22Rv1 (cell line): Measurements from ENCODE around the gene TMEM181.

Source experiments
- H3K27ac ChIP-seq: fragments of 450-650 bp; 2 replicates; pipeline ENCODE4 v1.5.1; 2017
- ZFX ChIP-seq: fragments of 450-650 bp; IDR thresholded peaks from 2 replicates; pipeline ENCODE4 v1.6.1; 2017; ENCODE audit warnings: antibody characterized with exemption, borderline replicate concordance
- TF ChIP-seq, protein P1 (sequence below): fragments of 450-650 bp; IDR thresholded peaks from 2 replicates; pipeline ENCODE4 v1.5.1; 2017; ENCODE audit warnings: mild to moderate bottlenecking

TMEM181 gene

DNA sequence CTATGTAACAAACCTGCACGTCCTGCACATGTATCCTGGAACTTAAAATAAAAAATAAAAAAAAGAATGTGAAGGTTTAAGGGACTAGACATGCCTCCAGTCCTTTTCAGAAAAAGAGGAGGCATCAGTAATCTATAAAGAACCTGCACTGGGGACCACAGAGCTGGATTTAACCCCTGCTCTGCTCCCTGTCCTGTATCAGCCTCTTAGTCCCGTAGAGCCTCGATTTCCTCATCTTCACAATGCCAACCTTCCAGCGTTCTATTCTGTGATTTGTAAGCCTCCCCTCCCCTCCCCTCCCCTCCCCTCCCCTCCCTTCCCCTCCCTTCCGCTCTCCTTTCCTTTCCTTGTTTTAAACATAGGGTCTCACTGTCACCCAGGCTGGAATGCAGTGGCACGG, 31.1 kb upstream of the TMEM181 start:
- no peak overlapping the region for H3K27ac ChIP-seq
- no peak for TF ChIP-seq ZFX
- TF ChIP-seq, protein P1, sequence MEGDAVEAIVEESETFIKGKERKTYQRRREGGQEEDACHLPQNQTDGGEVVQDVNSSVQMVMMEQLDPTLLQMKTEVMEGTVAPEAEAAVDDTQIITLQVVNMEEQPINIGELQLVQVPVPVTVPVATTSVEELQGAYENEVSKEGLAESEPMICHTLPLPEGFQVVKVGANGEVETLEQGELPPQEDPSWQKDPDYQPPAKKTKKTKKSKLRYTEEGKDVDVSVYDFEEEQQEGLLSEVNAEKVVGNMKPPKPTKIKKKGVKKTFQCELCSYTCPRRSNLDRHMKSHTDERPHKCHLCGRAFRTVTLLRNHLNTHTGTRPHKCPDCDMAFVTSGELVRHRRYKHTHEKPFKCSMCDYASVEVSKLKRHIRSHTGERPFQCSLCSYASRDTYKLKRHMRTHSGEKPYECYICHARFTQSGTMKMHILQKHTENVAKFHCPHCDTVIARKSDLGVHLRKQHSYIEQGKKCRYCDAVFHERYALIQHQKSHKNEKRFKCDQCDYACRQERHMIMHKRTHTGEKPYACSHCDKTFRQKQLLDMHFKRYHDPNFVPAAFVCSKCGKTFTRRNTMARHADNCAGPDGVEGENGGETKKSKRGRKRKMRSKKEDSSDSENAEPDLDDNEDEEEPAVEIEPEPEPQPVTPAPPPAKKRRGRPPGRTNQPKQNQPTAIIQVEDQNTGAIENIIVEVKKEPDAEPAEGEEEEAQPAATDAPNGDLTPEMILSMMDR = no peak

DNA sequence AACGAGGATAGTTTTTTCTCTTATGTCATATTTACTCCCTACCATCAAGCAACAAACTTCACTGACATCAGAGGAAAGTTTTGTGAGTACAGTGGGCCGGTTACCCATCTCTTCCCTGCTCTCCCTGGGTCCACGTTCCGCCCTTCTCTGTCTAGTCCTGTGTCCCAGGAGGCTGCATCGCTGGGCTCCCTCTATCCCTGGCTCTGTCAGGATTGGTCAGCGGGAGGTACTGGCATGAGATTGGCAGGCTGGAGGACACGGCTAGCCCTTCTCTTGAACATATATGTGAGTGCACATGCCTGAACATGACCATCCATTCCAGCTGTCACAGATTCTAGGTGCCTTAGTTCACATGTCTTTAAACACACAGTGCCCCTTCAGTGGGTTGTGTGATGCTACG, 30.3 kb upstream of the TMEM181 start:
- no peak for TF ChIP-seq ZFX
- TF ChIP-seq, protein P1 = no peak
- no peak overlapping the region for H3K27ac ChIP-seq

DNA sequence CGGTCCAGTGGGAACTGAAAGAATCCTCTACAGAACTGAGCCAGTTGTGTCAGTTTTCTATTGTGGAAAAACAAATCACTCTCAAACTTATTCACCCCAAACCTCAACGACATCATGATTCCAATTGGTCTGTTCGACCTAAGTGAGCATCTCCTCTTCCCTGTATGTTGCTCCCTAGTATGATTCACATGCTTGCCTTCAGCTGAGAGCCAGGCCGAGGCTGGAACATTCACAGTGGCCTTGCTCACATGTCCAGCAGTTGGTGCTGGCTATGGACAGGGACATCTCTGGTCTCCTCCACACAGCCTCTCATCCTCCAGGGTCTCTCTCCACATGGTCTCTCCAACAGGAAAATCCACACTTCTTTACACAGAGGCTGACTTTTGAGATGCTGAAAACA, 28.3 kb upstream of the TMEM181 start:
- no peak for TF ChIP-seq ZFX
- TF ChIP-seq, protein P1 = no peak
- H3K27ac ChIP-seq = no peak overlapping the region

DNA sequence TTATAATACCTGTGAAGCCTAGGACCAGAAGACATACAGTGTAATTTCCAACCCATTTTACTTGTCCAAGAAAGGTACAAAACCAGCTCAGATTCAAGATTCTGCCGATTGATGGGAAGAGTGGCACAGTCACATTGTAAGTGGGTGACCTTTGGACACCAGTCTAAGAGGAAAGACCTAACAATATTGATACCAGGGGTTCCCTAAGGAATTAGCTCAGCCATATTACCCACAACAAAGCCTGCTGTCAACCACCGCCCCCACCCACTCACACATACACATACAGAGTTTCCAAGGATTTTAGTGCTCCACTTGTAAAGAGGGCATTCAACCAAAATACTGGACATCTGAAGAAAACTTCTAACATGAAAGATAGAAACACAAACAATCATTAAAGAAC, 27.9 kb upstream of the TMEM181 start:
- TF ChIP-seq, protein P1 = no peak
- no peak for TF ChIP-seq ZFX
- H3K27ac ChIP-seq = no peak overlapping the region

DNA sequence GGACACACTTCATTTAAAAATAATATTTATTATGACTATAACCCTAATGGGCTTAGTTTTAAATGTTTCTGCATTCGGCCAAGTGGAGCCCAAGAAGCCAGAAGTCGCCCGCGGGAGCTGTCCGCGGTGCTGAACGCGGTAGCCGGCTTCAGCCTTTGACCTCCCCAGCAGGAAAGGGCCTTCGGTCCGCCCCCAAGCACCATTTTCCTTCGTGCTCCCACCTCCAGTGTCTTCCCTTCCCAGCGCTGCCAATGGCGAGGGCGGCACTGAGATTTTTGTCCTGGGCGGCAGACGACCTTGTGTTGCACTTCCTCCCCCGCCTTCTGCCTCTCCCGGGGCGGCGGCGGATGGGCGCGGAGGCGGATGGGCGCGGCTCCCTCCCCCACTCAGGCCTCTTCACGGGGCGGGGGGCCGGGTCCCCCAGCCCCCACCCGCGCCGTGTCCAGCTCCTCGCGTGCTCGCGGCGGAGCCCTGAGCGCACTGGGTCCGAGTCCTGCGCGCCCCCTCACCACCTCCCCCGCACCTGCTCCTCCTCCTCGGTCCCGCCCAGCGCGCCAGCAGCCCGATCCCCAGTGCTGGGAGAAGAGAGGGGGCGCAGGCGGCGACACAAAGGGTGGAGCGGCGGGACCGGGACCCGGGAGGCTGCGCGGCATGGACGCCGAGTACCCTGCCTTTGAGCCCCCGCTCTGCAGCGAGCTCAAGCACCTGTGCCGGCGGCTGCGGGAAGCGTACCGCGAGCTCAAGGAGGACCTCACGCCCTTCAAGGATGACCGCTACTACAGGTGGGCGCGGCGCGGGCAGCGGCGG, 23.6 kb upstream of the TMEM181 start:
- H3K27ac ChIP-seq = peak overlapping the region; percentile 49
- TF ChIP-seq ZFX = no peak
- TF ChIP-seq, protein P1 = no peak

DNA sequence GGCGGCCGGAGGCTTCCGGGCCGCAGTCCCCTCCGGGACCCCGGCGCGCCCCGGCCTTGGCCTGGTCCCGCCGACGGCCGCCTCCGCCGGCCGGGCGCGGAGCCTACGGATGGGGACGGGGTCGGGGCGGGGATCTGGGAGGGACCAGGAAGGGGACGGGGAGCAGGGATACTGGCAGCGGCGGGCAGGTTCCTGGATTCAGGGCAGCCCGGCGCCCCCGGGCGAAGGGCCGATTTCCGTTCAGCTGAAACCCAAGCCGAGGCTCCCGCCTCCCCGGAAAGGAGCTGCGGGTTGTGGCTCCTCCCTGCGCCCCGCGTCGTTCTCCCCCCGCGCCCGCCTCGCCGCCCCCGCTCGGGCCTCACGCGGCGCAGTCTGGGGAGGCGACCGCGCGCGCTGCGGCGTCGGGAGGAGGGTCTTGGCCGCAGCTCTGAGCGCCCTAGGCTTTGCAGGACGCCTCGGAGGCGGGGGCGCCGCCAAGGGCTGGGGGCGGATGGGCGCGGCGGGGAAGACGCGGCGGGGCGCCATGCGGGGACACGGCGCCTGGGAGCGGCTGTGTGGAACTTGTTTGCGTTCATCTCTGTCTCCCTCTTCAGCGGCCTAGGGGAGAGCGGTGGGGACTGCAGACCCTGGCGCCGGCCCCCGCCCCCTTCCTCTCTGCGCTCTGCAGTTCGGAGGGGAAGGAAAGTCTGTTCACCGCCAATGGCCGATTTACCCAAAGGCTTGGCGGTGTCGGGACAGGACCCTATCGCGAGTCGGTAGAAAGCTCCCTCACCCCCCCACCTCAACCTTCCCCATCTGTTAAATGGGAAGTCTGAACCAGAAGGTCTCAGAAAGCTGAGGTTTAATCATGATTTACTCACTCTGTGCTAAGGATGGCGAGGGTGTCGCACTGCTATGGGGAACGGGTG, 22.7 kb upstream of the TMEM181 start:
- peak overlapping the region; percentile 49 for H3K27ac ChIP-seq
- no peak for TF ChIP-seq ZFX
- TF ChIP-seq, protein P1 = no peak
